Body of pancreas (tissue), 4 donors: ENCODE measurements around the gene SLC35D2.
"Not testable (repeated sequence)": the region's sequence is repeated elsewhere in the genome, so short reads cannot be mapped to it uniquely, and the experiment has no call there.

ENCODE experiments used
- POLR2A ChIP-seq, 3 donors: fragments of 450-650 bp; IDR thresholded peaks; one replicate each; pipeline ENCODE4 v1.6.1; 2016; ENCODE audit warnings: antibody characterized with exemption in 3 of 3, mild to moderate bottlenecking in 2 of 3
- TF ChIP-seq, protein P1 (sequence below), 7 experiments: fragments of 450-650 bp in 4 of 7; fragments of 200-600 bp in 3 of 7; sonication (generic) in 3 of 7; IDR thresholded peaks; one replicate each; pipeline ENCODE4 v1.5.1; 2016 to 2019; ENCODE audit warnings: antibody characterized with exemption in 7 of 7

DNA sequence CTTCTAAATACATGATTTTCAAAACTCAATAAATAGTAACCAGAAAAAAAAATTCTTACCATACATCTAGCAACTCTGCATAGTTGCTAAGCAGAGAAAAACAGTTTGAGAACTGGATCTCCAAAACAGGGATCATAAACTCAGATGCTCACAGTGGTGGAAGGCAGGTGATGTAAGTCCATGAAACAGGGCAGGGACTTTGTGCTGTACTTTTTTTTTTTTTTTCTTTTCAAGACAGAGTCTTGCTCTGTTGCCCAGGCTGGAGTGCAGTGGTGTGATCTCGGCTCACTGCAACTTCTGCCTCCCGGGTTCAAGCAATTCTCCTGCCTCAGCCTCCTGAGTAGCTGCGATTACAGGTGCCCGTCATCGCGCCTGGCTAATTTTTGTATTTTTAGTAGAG lies 76.6 kb downstream of the SLC35D2 start:
- TF ChIP-seq POLR2A (IDR thresholded peaks at IDR 0.05), result not testable (repeated sequence)
- TF ChIP-seq, protein P1, sequence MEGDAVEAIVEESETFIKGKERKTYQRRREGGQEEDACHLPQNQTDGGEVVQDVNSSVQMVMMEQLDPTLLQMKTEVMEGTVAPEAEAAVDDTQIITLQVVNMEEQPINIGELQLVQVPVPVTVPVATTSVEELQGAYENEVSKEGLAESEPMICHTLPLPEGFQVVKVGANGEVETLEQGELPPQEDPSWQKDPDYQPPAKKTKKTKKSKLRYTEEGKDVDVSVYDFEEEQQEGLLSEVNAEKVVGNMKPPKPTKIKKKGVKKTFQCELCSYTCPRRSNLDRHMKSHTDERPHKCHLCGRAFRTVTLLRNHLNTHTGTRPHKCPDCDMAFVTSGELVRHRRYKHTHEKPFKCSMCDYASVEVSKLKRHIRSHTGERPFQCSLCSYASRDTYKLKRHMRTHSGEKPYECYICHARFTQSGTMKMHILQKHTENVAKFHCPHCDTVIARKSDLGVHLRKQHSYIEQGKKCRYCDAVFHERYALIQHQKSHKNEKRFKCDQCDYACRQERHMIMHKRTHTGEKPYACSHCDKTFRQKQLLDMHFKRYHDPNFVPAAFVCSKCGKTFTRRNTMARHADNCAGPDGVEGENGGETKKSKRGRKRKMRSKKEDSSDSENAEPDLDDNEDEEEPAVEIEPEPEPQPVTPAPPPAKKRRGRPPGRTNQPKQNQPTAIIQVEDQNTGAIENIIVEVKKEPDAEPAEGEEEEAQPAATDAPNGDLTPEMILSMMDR (IDR thresholded peaks at IDR 0.05), result not testable (repeated sequence)
